D341Med (cell line): ENCODE measurements around the gene TTLL4.

Experiments
- DNase-seq: peaks from one replicate; pipeline ENCODE4 v3.0.0; 2012; ENCODE audit warnings: low spot score

The TTLL4 gene

GRCh38 chr2:218717262-218717661, 6.6 kb downstream of the TTLL4 start:
- no peak for DNase-seq

GRCh38 chr2:218718058-218718457, 7.4 kb downstream of the TTLL4 start:
- no peak for DNase-seq

GRCh38 chr2:218719457-218719856, 8.8 kb downstream of the TTLL4 start:
- no peak for DNase-seq

GRCh38 chr2:218720048-218721041, 9.7 kb downstream of the TTLL4 start:
- DNase-seq = no peak

GRCh38 chr2:218721488-218721887, 10.9 kb downstream of the TTLL4 start:
- no peak for DNase-seq

- no peak for DNase-seq
Measured at GRCh38 chr2:218721934-218722333, 11.3 kb downstream of the TTLL4 start.

- no peak for DNase-seq
Measured at GRCh38 chr2:218722419-218722818, 11.8 kb downstream of the TTLL4 start.

GRCh38 chr2:218722876-218723785, 12.5 kb downstream of the TTLL4 start:
- no peak for DNase-seq

- no peak for DNase-seq
Measured at GRCh38 chr2:218726004-218726574, 15.5 kb downstream of the TTLL4 start.

GRCh38 chr2:218727502-218728165, 17.0 kb downstream of the TTLL4 start:
- DNase-seq = no peak

GRCh38 chr2:218729640-218730039, 19.0 kb downstream of the TTLL4 start:
- no peak for DNase-seq

- no peak for DNase-seq
Measured at GRCh38 chr2:218732052-218732760, 21.6 kb downstream of the TTLL4 start.

- DNase-seq = no peak
Measured at GRCh38 chr2:218732761-218733158, 22.1 kb downstream of the TTLL4 start.

- no peak for DNase-seq
Measured at GRCh38 chr2:218733171-218734021, 22.8 kb downstream of the TTLL4 start.

- peak; percentile 44 for DNase-seq
Measured at GRCh38 chr2:218734190-218734975, 23.7 kb downstream of the TTLL4 start.

GRCh38 chr2:218736531-218736930, 25.9 kb downstream of the TTLL4 start:
- no peak for DNase-seq

GRCh38 chr2:218743068-218743467, 32.4 kb downstream of the TTLL4 start:
- DNase-seq = no peak

GRCh38 chr2:218744615-218745014, 34.0 kb downstream of the TTLL4 start:
- no peak for DNase-seq

- DNase-seq = no peak
Measured at GRCh38 chr2:218745160-218745558, 34.5 kb downstream of the TTLL4 start.
